GM19351 (cell line): ENCODE data around the gene SLC29A4.
"Not testable (repeated sequence)": the region's sequence is repeated elsewhere in the genome, so short reads cannot be mapped to it uniquely, and the experiment has no call there.

Experiments
- ATAC-seq: cut with Tn5 transposase; IDR thresholded peaks from one replicate; pipeline ENCODE4 v1.9.1; 2021; ENCODE audit warnings: mild to moderate bottlenecking, moderate library complexity; ENCODE audit not compliant: unreplicated experiment

The SLC29A4 gene

DNA sequence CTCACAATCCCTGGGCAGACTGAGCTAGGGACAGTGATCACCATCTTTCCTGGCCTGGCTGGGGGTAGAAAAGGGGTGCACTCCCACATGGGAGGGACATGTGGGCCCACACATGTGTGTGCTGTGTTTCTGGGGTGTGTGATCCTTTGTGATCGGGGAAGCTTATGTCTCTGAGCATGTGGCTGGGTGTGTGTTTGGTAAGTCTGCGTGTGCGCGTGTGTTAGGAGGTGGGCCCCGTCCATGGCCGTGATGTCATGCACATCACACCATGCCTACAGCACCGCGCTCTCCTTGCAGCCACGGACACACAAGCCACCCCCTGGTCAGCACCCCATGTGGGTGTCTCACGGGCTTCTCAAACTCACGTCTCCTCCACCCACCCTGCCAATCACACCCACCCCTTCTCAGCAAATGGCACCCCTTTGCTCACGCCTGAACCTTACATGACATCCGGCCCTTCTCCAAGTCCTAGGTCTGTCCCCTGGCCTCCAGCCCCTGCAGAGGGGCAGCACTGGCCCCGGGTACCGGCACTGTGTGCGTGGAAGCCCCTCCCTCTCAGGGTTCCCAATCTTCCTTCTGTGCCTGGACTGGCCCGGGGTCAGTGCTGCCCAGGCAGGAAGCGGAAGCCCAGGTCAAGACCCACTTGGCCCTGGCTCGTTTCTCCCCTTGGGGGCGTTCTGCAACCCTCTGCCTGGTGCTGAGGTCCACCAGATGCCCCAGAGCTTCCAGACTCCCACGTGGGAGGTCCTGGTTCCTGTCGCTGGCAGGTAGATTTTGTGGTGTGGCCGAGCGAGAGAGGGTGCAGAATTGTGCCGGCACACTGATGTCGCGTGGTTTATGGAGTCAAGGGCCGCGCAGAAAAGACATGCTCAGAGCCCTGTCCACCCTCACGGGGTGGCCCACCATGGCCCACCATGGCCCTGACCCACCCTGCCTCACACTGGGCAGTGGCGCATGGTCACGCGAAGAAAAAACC is 12.6 kb downstream of the SLC29A4 start:
- ATAC-seq: no peak

DNA sequence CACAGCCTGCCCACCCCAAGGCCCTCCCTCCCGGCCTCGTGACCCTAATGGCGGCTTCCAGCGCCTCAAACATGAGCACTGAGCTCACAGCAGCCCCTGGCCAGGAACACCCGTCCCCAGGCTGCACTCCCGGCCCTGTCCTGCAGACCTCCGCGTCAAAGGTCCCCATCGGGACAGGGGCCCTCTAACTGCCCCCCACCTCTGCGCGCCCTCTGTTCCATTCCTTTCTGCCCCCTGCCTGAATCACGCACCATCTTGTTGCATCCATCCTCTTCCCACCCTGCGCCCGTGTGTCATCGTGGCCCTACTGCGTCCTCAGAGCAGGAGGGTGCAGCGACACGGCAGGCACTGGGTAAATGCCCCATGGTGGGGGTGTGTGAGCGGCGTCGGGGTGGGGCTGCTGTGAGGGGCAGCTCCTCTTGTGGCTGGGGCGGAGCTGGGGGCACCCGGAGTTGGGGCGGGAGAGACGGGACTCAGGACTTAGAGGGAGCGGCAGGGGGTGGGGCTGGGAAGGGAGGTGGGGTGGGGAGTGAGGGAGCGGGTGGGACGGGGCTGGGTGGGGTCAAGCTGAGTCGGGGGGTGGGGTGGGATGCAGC is 13.4 kb downstream of the SLC29A4 start:
- no peak for ATAC-seq

DNA sequence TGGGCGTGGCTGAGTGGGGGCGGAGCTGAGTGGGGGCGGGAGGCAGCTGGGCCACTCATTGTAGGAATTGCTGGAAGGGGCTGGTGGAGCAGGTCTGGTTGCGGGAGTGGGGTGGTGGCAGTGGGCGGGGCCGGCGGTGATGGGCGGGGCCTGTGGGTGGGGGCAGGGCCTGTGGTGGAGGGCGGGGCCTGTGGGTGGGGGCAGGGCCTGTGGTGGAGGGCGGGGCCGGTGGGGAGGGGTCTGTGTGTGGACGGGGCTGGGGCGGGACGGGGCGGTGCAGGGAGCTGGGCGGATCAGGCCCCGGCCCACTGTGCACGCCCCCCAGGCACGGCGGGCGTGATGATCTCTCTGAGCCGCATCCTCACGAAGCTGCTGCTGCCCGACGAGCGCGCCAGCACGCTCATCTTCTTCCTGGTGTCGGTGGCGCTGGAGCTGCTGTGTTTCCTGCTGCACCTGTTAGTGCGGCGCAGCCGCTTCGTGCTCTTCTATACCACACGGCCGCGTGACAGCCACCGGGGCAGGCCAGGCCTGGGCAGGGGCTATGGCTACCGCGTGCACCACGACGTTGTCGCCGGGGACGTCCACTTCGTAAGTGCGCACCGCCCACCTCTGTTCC is 14.0 kb downstream of the SLC29A4 start:
- no peak for ATAC-seq

DNA sequence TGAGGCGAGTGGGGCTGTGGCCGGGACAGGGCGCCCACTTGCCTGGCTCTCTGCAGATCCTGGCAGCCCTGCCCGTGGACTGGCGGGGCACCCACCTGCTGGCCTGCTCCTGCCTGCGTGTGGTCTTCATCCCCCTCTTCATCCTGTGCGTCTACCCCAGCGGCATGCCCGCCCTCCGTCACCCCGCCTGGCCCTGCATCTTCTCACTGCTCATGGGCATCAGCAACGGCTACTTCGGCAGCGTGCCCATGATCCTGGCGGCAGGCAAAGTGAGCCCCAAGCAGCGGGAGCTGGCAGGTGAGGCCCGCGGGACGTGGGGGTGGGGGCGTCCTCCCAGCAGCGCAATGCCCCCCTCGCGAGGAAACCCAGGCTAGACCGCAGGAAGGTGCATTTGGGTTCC is 17.6 kb downstream of the SLC29A4 start:
- ATAC-seq: no peak

DNA sequence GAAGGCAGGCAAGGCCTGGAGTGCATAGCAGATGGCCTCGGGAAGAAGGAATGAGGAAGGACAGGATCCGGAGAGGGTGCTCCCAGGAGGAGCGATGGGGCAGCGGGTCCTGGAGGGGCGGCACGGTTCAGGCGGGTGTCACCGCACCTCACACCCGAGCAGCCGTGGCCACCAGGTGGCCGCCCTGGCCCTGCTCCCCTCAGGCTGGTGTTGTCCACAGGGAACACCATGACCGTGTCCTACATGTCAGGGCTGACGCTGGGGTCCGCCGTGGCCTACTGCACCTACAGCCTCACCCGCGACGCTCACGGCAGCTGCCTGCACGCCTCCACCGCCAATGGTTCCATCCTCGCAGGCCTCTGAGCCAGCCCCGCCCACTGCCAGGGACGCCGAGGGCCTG is 19.8 kb downstream of the SLC29A4 start:
- no peak for ATAC-seq

DNA sequence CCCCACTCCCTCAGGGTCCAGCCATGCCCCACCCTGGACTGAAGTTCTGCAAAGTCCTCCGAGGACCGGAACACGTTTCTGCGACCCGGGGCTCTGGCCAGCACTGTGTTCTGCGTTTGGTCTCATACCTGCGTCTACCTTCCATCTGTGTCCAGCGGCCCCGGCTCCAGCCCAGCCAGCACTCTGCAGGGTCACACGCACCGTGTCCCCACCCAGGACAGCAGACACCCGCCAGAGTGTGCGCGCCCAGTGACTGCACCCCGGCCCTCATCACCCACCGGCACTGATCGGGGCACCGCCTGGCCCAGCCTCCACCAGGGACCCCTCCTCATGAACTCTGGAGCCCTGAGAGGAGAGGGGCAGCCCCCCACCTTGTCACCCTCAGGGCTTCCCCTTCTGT is 20.3 kb downstream of the SLC29A4 start:
- no peak for ATAC-seq

DNA sequence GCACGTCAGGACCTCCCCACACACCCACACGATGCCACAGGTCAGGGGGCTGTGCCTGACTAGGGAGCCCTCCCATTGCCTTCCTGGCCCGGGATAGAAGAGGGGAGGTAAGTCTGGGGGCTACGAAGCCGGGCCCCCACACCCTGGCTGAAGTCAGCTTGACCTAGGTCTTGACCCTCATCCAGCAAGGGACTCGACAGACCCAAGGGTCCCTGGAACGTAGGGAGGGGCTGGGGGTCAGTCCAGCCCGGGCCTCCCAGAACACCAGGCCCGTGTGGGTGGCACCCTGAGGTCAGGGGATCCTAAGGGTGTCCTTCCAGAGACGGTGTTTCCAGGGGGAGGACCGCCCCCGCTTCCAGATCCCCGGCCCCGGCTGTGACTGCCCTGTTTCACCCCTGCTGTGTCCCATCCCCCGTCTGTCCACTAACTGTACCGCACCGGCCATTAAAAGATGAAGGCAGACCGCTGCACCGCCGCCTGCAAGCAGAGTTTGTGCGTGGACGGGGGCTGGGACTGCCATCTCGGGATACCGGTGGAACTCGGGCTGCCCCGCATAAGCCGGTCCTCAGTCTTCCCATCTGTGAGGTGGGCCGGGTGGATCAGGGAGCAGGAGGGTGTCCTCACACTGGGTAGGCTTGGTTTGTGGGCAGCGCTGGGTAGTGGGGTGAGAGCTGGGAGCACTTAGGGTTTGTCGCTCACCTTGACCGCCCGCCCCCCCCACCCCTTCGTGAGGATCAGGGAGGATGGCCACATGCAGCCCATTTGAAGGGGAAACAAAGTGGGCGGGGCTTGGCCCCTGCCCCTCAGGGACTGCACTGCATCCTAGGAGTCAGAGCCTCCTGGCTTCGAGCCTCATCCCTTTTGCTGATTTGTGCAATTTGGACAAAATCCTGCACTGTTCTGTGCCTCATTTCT is 21.1 kb downstream of the SLC29A4 start:
- no peak for ATAC-seq

DNA sequence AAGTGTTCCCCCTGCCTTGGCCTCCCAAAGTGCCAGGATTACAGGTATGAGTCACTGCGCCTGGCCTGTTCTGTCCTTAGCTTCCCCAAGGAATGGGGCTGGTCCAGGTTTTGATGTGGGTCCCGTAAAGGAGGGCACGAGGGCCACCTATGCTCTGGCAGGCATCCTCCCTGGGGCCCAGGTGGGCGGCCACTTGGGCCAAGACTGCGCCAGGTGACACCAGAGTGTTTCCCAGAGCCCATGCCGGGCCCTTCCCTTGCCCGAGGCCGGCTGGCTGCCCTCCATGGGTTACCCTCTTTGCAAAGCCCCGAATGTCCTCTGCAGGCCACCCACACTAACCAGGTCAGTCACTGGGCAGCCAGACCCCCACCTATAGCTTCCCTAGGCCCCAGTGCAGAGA is 22.3 kb downstream of the SLC29A4 start:
- not testable (repeated sequence) for ATAC-seq

DNA sequence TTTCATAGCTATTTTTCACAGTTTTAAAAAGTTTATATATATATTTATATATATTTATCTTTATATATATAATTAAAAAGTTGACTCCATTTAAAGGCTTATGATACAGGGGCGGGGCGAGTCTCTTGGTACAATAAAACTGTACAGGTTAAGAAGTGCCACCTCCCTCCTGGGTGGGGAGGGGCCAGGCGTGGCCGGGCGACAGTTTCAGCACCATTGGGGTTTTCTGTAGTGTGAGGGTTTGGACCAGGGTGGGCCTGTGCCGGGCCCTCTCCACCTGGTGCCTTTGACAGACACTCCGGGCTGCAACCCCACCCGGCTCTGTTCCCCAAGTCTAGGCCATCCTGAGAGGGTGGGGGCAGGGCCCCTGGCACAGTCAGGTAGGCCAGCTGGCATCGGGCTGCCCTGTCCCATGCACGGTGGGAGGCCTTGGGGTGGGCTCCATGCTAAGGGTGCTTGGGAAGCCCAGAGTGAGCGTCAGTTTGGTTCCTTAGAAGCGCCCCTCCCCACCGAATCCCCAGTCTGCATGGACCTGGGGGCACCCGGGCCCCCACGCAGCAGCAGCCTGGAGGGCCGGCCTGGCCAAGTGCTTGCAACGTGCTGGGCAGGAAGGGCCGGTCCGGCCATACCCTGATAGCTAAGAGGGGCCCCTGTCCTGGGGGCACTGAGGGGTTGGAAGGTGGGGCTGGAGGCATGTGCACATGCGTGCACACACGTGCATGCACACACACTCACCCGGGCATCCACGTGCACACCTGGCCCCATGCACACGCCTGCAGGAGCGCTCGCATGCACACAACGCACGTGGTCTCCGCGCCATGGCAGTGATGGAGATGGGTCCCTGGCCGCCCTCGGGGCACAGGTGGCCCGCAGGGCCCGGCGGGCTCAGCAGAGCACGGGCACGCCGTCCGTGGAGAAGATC is 24.7 kb downstream of the SLC29A4 start:
- not testable (repeated sequence) for ATAC-seq

DNA sequence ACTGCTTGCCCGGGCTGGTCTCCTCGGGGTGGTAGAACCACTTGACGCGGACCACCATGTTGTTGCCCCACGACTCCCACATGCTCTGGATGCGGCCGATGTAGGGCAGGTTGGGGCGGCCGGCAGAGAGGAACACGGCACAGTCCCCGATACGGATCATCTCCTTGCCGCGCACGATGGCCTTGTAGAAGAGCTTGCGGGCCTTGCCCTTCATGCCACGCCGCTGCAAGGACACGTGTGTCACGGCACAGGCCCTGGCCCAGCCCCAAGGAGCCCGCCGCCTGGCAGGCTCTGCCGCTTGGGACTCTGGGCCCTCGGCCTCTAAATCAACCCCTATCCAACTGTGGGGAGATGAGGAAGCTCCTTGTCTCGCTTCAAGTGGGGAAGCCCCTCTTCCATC is 26.4 kb downstream of the SLC29A4 start:
- ATAC-seq: no peak

DNA sequence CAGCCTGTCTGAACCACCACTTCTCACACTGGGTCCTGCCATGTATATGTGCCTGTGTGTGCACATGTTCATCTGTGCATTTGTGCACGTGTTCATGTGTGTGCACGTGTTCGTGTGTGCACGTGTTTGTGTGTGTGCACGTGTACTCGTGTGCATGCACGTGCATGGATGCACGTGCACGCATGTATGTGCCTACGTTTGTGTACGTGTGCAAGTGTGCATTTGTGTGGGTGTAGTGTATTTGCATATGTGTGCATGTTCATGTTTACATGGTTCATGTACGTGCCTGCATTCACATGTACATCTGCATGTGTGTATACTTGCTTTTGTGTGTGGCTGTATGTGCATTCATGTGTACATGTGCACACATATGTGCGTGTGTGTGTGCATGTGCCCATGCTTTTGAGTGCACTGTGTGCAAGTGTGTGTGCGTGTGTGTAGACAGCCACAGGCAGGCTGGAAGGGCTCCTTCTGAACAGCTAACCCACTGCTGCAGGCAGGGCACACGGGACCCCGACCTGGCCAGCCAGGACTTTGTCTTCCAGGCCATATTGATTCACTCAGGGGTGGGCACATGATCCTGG is 28.2 kb downstream of the SLC29A4 start:
- ATAC-seq: no peak

DNA sequence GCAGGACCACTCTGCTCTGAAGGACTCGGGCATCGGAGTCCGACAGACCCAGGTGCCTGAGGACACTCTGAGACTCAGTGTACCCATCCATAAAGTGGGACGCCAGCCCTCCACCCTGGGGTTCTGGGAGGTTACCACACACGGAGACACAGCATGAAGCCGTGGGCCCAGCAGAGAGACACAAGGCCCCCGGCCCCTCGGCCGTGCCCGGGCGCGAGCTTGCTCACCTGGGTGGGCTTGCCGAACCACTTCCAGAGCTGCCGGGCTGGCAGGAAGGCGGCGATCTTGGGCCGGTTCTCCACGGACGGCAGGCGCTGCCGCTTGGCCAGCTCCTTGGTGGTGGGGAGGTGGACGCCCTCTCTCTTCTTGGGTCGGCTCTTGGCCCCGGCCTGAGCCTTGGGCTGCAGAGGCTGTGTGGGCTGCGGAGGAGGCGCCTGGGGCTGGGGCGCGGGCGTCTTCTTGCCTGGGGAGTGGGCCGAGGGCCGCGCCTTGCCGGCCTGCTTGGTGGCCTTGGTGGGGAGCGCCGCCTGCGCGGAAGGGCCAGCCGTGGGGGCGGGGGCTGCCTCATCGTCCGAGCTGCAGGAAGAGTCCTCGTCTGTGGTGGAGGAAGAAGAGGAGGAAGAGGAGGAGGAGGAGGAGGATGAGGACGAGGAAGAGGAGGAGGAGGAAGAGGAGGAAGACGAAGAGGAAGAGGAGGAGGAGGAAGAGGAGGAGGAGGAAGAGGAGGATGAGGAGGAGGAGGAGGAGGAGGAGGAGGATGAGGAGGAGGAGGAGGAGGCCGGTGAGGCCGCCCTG is 29.7 kb downstream of the SLC29A4 start:
- ATAC-seq: not testable (repeated sequence)

DNA sequence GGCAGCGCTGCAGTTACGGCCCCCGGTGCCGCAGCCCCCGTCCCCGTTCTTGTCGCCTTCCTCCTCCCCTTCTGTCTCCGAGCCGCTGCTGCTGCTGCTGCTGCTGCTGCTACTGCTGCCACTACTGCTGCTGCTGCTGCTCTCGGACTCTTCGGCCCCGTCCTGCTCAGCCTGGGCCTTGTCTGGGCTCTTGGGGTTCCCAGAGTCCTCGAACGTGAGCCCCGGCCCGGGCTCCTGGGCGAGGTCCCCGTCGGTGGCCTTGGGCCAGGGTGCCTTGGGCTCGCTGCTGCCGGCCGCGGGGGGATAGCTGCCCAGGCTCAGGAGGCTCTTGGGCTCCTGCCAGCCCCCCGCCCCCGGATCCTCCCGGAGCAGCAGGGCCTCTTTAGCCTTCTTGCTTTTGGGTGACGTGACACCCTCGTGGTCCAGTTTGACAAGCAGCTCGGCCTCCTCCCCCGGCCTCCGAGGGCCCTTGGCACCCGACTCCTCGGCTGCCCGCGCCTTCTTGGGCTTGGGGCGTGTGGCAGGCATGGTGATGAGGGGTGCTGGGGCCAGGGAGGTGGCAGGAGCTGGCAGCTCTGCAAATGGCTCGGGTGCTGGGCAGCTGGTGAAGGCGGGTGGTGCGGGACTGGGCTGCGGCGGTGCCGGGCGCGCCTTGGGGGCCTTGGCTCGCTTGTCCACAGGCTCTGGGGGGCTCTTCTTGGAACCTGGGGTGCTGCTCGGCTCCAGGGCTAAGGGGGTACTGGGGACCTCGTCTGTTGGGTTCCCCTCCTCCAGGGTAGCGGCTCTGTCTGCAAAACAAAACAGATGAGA is 30.5 kb downstream of the SLC29A4 start:
- not testable (repeated sequence) for ATAC-seq

DNA sequence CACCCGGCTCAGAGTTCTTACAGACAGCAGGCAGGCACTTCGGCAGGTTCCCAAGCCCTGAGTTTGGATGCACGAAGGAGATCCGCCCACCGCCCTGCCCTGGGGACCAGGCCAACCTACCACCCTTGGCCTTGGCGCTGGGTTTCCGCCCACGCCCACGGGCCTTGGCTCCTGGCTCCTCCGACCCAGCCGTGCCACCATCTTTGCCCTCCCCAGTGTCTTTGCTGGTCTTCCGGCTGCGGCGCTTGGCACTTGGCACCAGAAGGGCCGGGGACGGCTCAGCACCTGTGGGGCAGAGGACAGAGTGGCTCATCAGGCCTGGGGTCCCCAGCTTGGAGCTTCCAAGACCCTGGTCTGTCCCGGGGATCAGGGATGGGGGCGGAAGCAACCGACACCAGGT is 32.1 kb downstream of the SLC29A4 start:
- ATAC-seq: no peak

DNA sequence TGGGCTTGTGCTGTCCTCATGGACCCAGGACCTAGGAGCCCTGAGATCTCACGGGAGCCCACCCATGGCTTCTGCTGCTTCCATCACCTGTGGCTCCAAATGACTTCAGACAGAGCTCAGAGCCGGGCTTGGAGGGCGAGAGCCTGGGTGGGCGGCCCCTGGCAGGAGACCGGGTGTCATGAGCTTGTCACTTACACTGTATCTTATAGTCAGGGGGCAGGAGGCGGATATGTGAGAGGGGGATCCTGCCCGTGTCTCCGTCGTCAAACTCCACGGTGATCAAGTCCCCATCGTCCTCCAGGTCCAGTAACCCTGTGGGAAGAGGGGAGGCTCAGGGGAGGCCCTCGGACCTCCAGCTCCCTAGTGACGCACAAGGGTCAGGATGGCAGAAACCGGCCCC is 33.0 kb downstream of the SLC29A4 start:
- ATAC-seq: no peak

DNA sequence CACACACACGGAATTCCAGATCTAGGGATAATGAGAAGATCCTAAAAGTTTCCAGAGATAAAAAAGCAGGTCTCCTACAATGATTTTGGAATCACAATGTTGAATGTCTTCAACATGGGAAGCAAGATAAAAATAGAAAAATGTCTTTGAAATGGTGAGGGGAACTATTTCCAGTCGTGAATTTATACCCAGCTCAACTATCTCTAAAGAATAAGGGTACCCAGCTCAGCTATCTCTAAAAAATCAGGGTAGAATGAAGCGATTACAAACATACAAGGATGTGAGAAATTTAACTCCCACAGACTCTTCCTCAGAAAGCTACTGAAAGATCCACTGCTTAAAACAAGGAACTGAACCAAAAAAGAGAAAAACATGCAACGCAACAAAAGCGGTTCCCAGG is 35.9 kb downstream of the SLC29A4 start:
- not testable (repeated sequence) for ATAC-seq

DNA sequence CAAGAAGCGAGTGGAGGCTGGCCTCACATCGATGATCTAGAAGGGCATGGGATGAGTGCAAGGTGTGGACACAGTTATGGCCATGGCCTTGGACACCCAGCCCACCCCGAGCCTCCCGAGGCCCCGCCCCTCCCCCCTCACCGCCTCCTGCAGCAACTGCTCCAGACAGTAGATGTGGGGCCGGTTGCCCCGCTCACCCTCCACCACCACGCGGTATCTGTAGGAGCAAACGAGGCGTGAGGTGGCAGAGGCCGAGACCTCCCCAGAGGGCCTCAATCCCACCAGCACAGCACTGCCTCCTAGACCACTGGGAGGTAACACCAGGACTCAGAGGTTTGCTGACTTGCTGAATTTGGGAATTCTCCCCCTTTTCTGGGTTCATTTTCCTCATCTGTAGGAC is 37.6 kb downstream of the SLC29A4 start:
- no peak for ATAC-seq
